ENCODE data around the gene CCDC12. TPM values are rescaled to one million over a fixed set of nuclear protein-coding genes. Genes with fewer than 3 reads are reported as not detected.

CCDC12 gene
- total RNA-seq, 4 donors from 2014 or later, result 30.8 to 61.5 (median 45.4) TPM

GRCh38 chr3:46922426-46922825, 54.1 kb downstream of the CCDC12 start:
- DNase-seq (ENCODE audit: low spot score), result no peak
- no peak for TF ChIP-seq CTCF (IDR thresholded peaks at IDR 0.05)
- no peak for ATAC-seq (ENCODE audit: low FRiP score)

- no peak for DNase-seq (ENCODE audit: low spot score)
- no peak for TF ChIP-seq CTCF (IDR thresholded peaks at IDR 0.05)
- ATAC-seq (ENCODE audit: low FRiP score), result no peak
Observed at GRCh38 chr3:46921871-46922271, 54.7 kb downstream of the CCDC12 start.

- DNase-seq (ENCODE audit: low spot score) (no peak), ATAC-seq (ENCODE audit: low FRiP score) (no peak)
- TF ChIP-seq CTCF (IDR thresholded peaks at IDR 0.05), result no peak
Observed at GRCh38 chr3:46921041-46921440, 55.5 kb downstream of the CCDC12 start.

GRCh38 chr3:46918634-46919033, 57.9 kb downstream of the CCDC12 start:
- DNase-seq (ENCODE audit: low spot score), result no peak

GRCh38 chr3:46918202-46918601, 58.3 kb downstream of the CCDC12 start:
- ATAC-seq (ENCODE audit: low FRiP score), result no peak

More at GRCh38 chr3:46918634-46919033, 57.9 kb downstream of the CCDC12 start:
- no peak for TF ChIP-seq CTCF (IDR thresholded peaks at IDR 0.05)
- no peak for ATAC-seq (ENCODE audit: low FRiP score)

GRCh38 chr3:46917257-46917656, 59.3 kb downstream of the CCDC12 start:
- ATAC-seq (ENCODE audit: low FRiP score), result no peak
- DNase-seq (ENCODE audit: low spot score), result no peak
- TF ChIP-seq CTCF (IDR thresholded peaks at IDR 0.05), result no peak

More at GRCh38 chr3:46918202-46918601, 58.3 kb downstream of the CCDC12 start:
- no peak for DNase-seq (ENCODE audit: low spot score)
- TF ChIP-seq CTCF (IDR thresholded peaks at IDR 0.05), result no peak

- TF ChIP-seq CTCF (IDR thresholded peaks at IDR 0.05), result no peak
- DNase-seq (ENCODE audit: low spot score) (no peak), ATAC-seq (ENCODE audit: low FRiP score) (no peak)
Observed at GRCh38 chr3:46916799-46917198, 59.7 kb downstream of the CCDC12 start.
